K562 (cell line): ENCODE measurements around the gene PRSS38. TPM values are rescaled to one million over a fixed set of nuclear protein-coding genes. Genes with fewer than 3 reads are reported as not detected.

ENCODE experiments used
- ATAC-seq: fragments of 200-7000 bp; cut with Tn5 transposase; 3 replicates; pipeline ENCODE4 v1.9.1; 2020; ENCODE audit warnings: moderate library complexity
- BruUV-seq: library from RNA; stranded (reverse); fragments of 400-500 nt; replicated peaks from 2 replicates; lab custom pipeline; 2021; lab: Mats Ljungman, UMichigan
- CTCF ChIA-PET: fragments of 300-600 bp; formaldehyde crosslinking; extraction: SDS; loops from one replicate; lab custom pipeline; 2021; ENCODE audit warnings: low intra/inter-chr PET ratio; lab: Yijun Ruan, JAX
- POLR2A ChIA-PET: fragments of 300-600, 350-650 bp; sonication (Branson Sonifier 250); formaldehyde crosslinking; extraction: SDS; loops from one replicate; lab custom pipeline; 2021; ENCODE audit warnings: antibody characterized with exemption, inconsistent platforms; lab: Yijun Ruan, JAX
- DNase-seq, 4 experiments: peaks; one replicate each; pipeline versions ENCODE4 v3.0.0 to v3.0.0-alpha.2; 2011 to 2018; ENCODE audit warnings: low spot score in 3 of 4, mixed read lengths in 3 of 4; ENCODE audit errors: extremely low read depth in 1 of 4
- FAIRE-seq: peaks from 2 replicates; lab custom pipeline; 2011; peaks lifted over from hg19 to GRCh38; lab: Jason Lieb, UNC
- H2AFZ ChIP-seq: 2 replicates; pipeline ENCODE4 v1.6.0; 2011; ENCODE audit warnings: low read depth, low read length, control low read depth, inconsistent platforms
- H3K27ac ChIP-seq: fragments of 200-600 bp; 3 replicates; pipeline ENCODE4 v1.8.0; 2011; ENCODE audit warnings: low read depth, mild to moderate bottlenecking, control low read depth, inconsistent platforms, low read length, moderate library complexity, mixed read lengths; ENCODE audit errors: extremely low read depth
- H3K27me3 ChIP-seq, 2 experiments: fragments of 300-600 bp in 1 of 2; 2 replicates in 1 of 2; 3 replicates in 1 of 2; pipeline versions ENCODE4 v1.6.0 to v1.8.0; 2011; ENCODE audit warnings: inconsistent platforms in 2 of 2, low read length in 2 of 2, mild to moderate bottlenecking in 1 of 2, mixed read lengths in 1 of 2, moderate library complexity in 1 of 2; ENCODE audit not compliant: control insufficient read depth in 2 of 2, insufficient read depth in 2 of 2
- H3K36me3 ChIP-seq: fragments of 300-600 bp; 3 replicates; pipeline ENCODE4 v1.8.0; 2011; ENCODE audit warnings: mild to moderate bottlenecking, low read length, inconsistent platforms; ENCODE audit not compliant: control insufficient read depth, insufficient read depth
- H3K4me1 ChIP-seq, 2 experiments: fragments of 200-600 bp in 1 of 2; replicated peaks in 1 of 2; 2 replicates in 1 of 2; 3 replicates in 1 of 2; pipeline versions ENCODE4 v1.5.1 to v1.8.0; 2011; ENCODE audit warnings: inconsistent platforms in 2 of 2, low read length in 2 of 2, mild to moderate bottlenecking in 1 of 2, mixed read lengths in 1 of 2, moderate library complexity in 1 of 2; ENCODE audit not compliant: control insufficient read depth in 2 of 2, insufficient read depth in 2 of 2
- H3K4me2 ChIP-seq: 2 replicates; pipeline ENCODE4 v1.6.1; 2011; ENCODE audit warnings: low read length, control low read depth, inconsistent platforms, mixed read lengths; ENCODE audit not compliant: insufficient read depth
- H3K4me3 ChIP-seq: fragments of 200-600 bp; sonication (generic), shearing (Covaris generic); 2 replicates; pipeline ENCODE4 v1.5.1; 2016; ENCODE audit warnings: control low read depth, inconsistent platforms
- H3K79me2 ChIP-seq: fragments of 200-600 bp; 3 replicates; pipeline ENCODE4 v1.8.0; 2011; ENCODE audit warnings: low read length, inconsistent platforms; ENCODE audit not compliant: control insufficient read depth, insufficient read depth
- H3K9ac ChIP-seq, 2 experiments: 2 replicates each; pipeline versions ENCODE4 v1.6.0 to v1.6.1; 2011; ENCODE audit warnings: low read depth in 2 of 2, low read length in 2 of 2, control low read depth in 1 of 2, inconsistent platforms in 1 of 2, mild to moderate bottlenecking in 1 of 2, mixed read lengths in 1 of 2; ENCODE audit not compliant: insufficient read depth in 1 of 2
- H3K9me1 ChIP-seq: one replicate; pipeline ENCODE4 v1.6.0; 2011; ENCODE audit warnings: inconsistent platforms, mild to moderate bottlenecking, low read length, moderate library complexity; ENCODE audit not compliant: control insufficient read depth, insufficient read depth
- H3K9me3 ChIP-seq: replicated peaks from 2 replicates; pipeline ENCODE4 v1.5.1; 2011; ENCODE audit warnings: low read depth, low read length, inconsistent platforms; ENCODE audit not compliant: control insufficient read depth, insufficient read depth
- H4K20me1 ChIP-seq: replicated peaks from 2 replicates; pipeline ENCODE4 v1.6.1; 2011; ENCODE audit warnings: low read length, inconsistent platforms, mixed read lengths; ENCODE audit not compliant: control insufficient read depth, insufficient read depth
- CBFB ChIP-seq: sonication (generic); formaldehyde crosslinking; IDR thresholded peaks from 2 replicates; pipeline ENCODE4 v1.4.0; 2020; ENCODE audit warnings: mild to moderate bottlenecking, missing genetic modification reagents
- HDGF ChIP-seq: fragments of 450-650 bp; IDR thresholded peaks from 2 replicates; pipeline ENCODE4 v1.6.1; 2016
- HES1 ChIP-seq: fragments of 450-650 bp; IDR thresholded peaks from 2 replicates; pipeline ENCODE4 v1.6.1; 2016; ENCODE audit warnings: low read depth, mild to moderate bottlenecking, moderate library complexity
- HEY1 ChIP-seq: fragments of 250-450 bp; sonication (Bioruptor Pico); IDR thresholded peaks from 2 replicates; pipeline ENCODE4 v1.5.0; 2020; ENCODE audit warnings: mild to moderate bottlenecking, moderate library complexity, borderline replicate concordance
- KDM1A ChIP-seq, 2 experiments: fragments of 450-650 bp; IDR thresholded peaks; 2 replicates each; pipeline ENCODE4 v1.6.1; 2016; ENCODE audit warnings: mild to moderate bottlenecking in 2 of 2
- PREB ChIP-seq: sonication (generic); formaldehyde crosslinking; IDR thresholded peaks from 2 replicates; pipeline ENCODE4 v1.8.1; 2023; ENCODE audit warnings: mild to moderate bottlenecking, missing genetic modification reagents
- ZBTB5 ChIP-seq: fragments of 450-650 bp; IDR thresholded peaks from 2 replicates; pipeline ENCODE4 v1.6.1; 2017; ENCODE audit warnings: antibody characterized with exemption
- ZNF561 ChIP-seq: fragments of 450-650 bp; formaldehyde crosslinking; conservative IDR thresholded peaks from 2 replicates; pipeline ENCODE4 v1.4.0; 2020; ENCODE audit warnings: mild to moderate bottlenecking, moderate library complexity
- ZZZ3 ChIP-seq: fragments of 450-650 bp; IDR thresholded peaks from 2 replicates; pipeline ENCODE4 v1.6.1; 2016; ENCODE audit warnings: antibody characterized with exemption, mild to moderate bottlenecking, moderate library complexity
- WGBS: fragments of 100-300 bp; shearing (Covaris generic); methylation state at CpG from one replicate; pipeline ENCODE4 v1.1.6; 2016; ENCODE audit warnings: low coverage, mixed read lengths; ENCODE audit not compliant: insufficient coverage; ENCODE audit errors: missing lambda C conversion rate; 5-methylcytosine and 5-hydroxymethylcytosine counted together
- in situ Hi-C: fragments of 300-500 bp; cut with MboI; formaldehyde crosslinking; loops from 4 replicates; pipeline ENCODE4 v1.15.0; 2018; ENCODE audit warnings: inconsistent platforms, mixed read lengths
- intact Hi-C: fragments of 100-400 bp; cut with micrococcal nuclease; formaldehyde crosslinking; loops from 2 replicates; pipeline ENCODE4 v1.14.2; 2022
- polyA plus RNA-seq, 8 experiments: library from polyadenylated mRNA; depleted of rRNA in 4 of 8; stranded (reverse) in 5 of 8; unstranded in 3 of 8; fragments of >200 nt; fragmentation: Nextera tagmentation in 2 of 8; fragmentation: Illumina TruSeq in 1 of 8; extraction: Ambion mirVana in 2 of 8; extraction: Trizol in 1 of 8; gene quantifications; 2 replicates each; pipeline versions ENCODE4 v1.2.1 to v1.2.3, GENCODE V29; 2011 to 2014; ENCODE audit warnings: inconsistent platforms in 1 of 8, missing spikeins in 1 of 8
- total RNA-seq, 7 experiments: library from RNA; depleted of rRNA in 6 of 7; stranded (reverse); fragments of >200 nt in 6 of 7; fragmentation: Illumina TruSeq in 2 of 7; extraction: Trizol in 2 of 7; gene quantifications; 2 replicates each; pipeline versions ENCODE4 v1.2.1 to v1.2.3, GENCODE V29; 2011 to 2021; ENCODE audit warnings: low replicate concordance in 1 of 7

PRSS38 gene
- total and polyA plus RNA-seq, 9 of the 15 experiments (the other 6 are each of a cell fraction or from before 2014, with no cell fraction given): 0.09 to 0.14 TPM; not detected in 7

GRCh38 chr1:227767401-227768124, 47.9 kb upstream of the PRSS38 start:
- Histone ChIP-seq H2AFZ (no peak overlapping the region), H3K27ac (no peak overlapping the region), H3K4me2 (no peak overlapping the region), H3K9ac (no peak overlapping the region), H3K4me3 (no peak overlapping the region), H3K27me3 (no peaks in the 10 kb centered on the region), H3K9me3 (no peaks in the 10 kb centered on the region), H3K79me2 (peaks cover 8% of the 10 kb centered on the region; the same call in 2 of the 3 replicates), H4K20me1 (peaks cover 12% of the 10 kb centered on the region; the same call in 1 of the 2 replicates), H3K36me3 (peaks cover 56% of the 10 kb centered on the region; the same call in 2 of the 3 replicates), H3K4me1 (peaks cover 4 to 16% of the 10 kb centered on the region in 2 experiments), H3K9me1 (peaks cover 7% of the 10 kb centered on the region)
- DNase-seq (no peak), FAIRE-seq (peak; percentile 37), ATAC-seq (no peak)
- TF ChIP-seq CBFB (CRISPR knock-in tag) (no peak), KDM1A (IDR thresholded peaks at IDR 0.05) (peak in 1 of 2 experiments; percentile 87; a peak in 2 of 4 replicates), HDGF (0 out of 2 replicates have a peak, but pooled peaks have one; percentile 42)
- 91% methylated on average over 6 of the region's 6 CpGs for WGBS
- CTCF ChIA-PET: interaction anchor here (0.5 kb wide), 1 partner anchor 144 kb away, joined by 3 read pairs; no protein-coding TSS in a partner anchor
- in situ Hi-C loops: loop anchor here (10.0 kb wide), 1 partner anchor 167 kb away; no protein-coding TSS in a partner anchor
- intact Hi-C loops: no loop called here
- no TSS peak for BruUV-seq
- POLR2A ChIA-PET: interaction anchor here (0.6 kb wide), 2 partner anchors 27 to 286 kb away, joined by 3 read pairs; no protein-coding TSS in a partner anchor

- FAIRE-seq: no peak
- Histone ChIP-seq H3K27me3 (no peaks in the 10 kb centered on the region), H3K4me1 (peaks cover 0 to 14% of the 10 kb centered on the region in 2 experiments; a peak in 2 of 5 replicates), H3K4me2 (no peak overlapping the region), H4K20me1 (0 out of 2 replicates have a peak, but pooled peaks cover 7% of the 10 kb centered on the region), H3K9ac (no peak overlapping the region), H3K9me3 (no peaks in the 10 kb centered on the region), H3K27ac (no peak overlapping the region), H2AFZ (no peak overlapping the region), H3K4me3 (no peak overlapping the region), H3K36me3 (peaks cover 55% of the 10 kb centered on the region; the same call in 2 of the 3 replicates), H3K79me2 (peaks cover 4% of the 10 kb centered on the region; the same call in 2 of the 3 replicates), H3K9me1 (peaks cover 7% of the 10 kb centered on the region)
- no peak for ATAC-seq
- intact Hi-C loops: no loop called here
- no peak for DNase-seq
- WGBS: 91% methylated on average over 7 of the region's 7 CpGs
- CTCF ChIA-PET: interaction anchor here (0.5 kb wide), 1 partner anchor 144 kb away, joined by 3 read pairs; no protein-coding TSS in a partner anchor
- POLR2A ChIA-PET: no interaction called here
- in situ Hi-C loops: loop anchor here (10.0 kb wide), 1 partner anchor 167 kb away; no protein-coding TSS in a partner anchor
- no TSS peak for BruUV-seq
- TF ChIP-seq ZNF561 (CRISPR knock-in tag) (no peak), HEY1 (CRISPR knock-in tag) (no peak), ZBTB5 (no peak), PREB (CRISPR knock-in tag) (no peak), ZZZ3 (no peak), HES1 (no peak)
Measured at GRCh38 chr1:227768125-227768439, 47.4 kb upstream of the PRSS38 start.
